SK-N-SH treated with all-trans-retinoic acid at 6 μM for 48 hours (cell line): Measurements from ENCODE around the gene THAP10.

ENCODE experiments used
- CSDC2 ChIP-seq: fragments of 250-450 bp; sonication (Bioruptor Pico); IDR thresholded peaks from 2 replicates; pipeline ENCODE4 v1.5.0; 2020; ENCODE audit warnings: mild to moderate bottlenecking, moderate library complexity
- ESRRG ChIP-seq: fragments of 250-450 bp; sonication (Bioruptor Pico); IDR thresholded peaks from 2 replicates; pipeline ENCODE4 v1.6.1; 2021; ENCODE audit warnings: mild to moderate bottlenecking
- OSR1 ChIP-seq: fragments of 250-450 bp; sonication (Bioruptor Pico); IDR thresholded peaks from 2 replicates; pipeline ENCODE4 v1.8.0; 2022; ENCODE audit warnings: moderate library complexity, mild to moderate bottlenecking, inconsistent platforms
- ZFP3 ChIP-seq: fragments of 250-450 bp; sonication (Bioruptor Pico); IDR thresholded peaks from 2 replicates; pipeline ENCODE4 v1.5.0; 2020; ENCODE audit warnings: mild to moderate bottlenecking, moderate library complexity
- ZFP30 ChIP-seq: fragments of 450-650 bp; formaldehyde crosslinking; IDR thresholded peaks from 2 replicates; pipeline ENCODE4 v1.5.0; 2022; ENCODE audit warnings: mild to moderate bottlenecking, moderate library complexity
- ZNF70 ChIP-seq: fragments of 450-650 bp; formaldehyde crosslinking; IDR thresholded peaks from 2 replicates; pipeline ENCODE4 v1.5.0; 2020; ENCODE audit warnings: mild to moderate bottlenecking, moderate library complexity
- ZNF8 ChIP-seq: fragments of 450-650 bp; formaldehyde crosslinking; IDR thresholded peaks from 2 replicates; pipeline ENCODE4 v1.5.0; 2020; ENCODE audit warnings: mild to moderate bottlenecking, moderate library complexity
- TF ChIP-seq, protein P1 (sequence below): fragments of 250-450 bp; sonication (Bioruptor Pico); IDR thresholded peaks from 2 replicates; pipeline ENCODE4 v1.8.0; 2020; ENCODE audit warnings: mild to moderate bottlenecking, moderate library complexity, borderline replicate concordance

DNA sequence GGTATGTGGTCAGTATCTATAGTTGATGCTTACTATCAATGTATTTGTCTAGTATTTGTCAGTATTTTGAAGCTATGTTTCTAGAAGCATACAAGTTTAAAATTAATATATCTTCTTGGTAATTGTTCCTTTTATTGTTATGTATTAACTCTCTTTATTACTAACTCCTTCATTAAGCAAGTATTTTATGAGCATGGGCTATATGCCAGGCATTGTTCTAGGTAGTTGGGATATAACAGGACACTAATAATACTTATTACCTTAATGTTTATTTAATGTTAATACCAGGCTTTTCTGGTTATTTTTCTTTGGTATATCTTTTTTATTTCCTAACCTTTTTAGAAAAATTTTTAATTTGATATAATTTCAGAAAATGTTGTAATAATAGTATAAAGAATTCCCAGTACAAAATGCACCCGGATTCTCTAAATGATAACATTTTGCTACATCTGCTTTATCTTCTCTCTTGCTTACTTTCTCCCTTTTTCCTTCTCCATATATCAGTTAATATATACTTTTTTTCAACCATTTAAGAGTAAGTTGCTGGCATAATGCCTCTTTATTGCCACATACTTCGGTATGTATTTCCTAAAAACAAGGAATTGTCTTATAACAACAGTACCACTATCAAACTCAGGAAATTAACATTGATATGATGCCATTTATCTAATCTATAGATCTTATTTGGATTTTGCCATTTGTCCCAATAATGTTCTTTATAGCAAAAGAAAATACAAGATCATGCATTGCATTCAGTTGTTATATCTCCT is 31.3 kb upstream of the THAP10 start:
- TF ChIP-seq ZNF8 (no peak), ZNF70 (CRISPR knock-in tag) (no peak), OSR1 (no peak), CSDC2 (CRISPR knock-in tag) (no peak), ESRRG (CRISPR knock-in tag) (no peak), ZFP3 (CRISPR knock-in tag) (no peak), ZFP30 (no peak)
- TF ChIP-seq, protein P1, sequence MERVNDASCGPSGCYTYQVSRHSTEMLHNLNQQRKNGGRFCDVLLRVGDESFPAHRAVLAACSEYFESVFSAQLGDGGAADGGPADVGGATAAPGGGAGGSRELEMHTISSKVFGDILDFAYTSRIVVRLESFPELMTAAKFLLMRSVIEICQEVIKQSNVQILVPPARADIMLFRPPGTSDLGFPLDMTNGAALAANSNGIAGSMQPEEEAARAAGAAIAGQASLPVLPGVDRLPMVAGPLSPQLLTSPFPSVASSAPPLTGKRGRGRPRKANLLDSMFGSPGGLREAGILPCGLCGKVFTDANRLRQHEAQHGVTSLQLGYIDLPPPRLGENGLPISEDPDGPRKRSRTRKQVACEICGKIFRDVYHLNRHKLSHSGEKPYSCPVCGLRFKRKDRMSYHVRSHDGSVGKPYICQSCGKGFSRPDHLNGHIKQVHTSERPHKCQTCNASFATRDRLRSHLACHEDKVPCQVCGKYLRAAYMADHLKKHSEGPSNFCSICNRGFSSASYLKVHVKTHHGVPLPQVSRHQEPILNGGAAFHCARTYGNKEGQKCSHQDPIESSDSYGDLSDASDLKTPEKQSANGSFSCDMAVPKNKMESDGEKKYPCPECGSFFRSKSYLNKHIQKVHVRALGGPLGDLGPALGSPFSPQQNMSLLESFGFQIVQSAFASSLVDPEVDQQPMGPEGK (CRISPR knock-in tag): no peak
